ENCODE results near the gene TBX6.

Gene TBX6

DNA sequence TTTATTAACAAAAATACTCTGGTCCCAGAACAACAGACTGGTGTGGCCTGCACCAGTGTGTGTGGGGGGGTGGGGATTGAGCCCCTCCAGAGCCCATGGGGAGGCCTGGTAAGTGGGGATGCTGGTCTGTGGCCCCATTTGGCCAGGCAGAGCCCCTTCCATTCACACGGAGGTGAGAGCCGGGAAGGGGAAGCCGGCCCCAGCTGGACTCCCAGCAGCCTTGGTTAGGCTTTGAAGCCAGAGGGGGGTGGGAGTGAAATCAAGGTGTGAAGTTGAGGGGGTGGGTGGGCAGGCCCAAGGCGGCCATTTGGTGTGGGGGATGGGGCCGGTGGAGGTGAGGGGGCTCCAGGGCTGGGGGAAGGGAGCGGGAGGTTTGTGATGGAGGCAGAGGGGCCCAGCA is 5.9 kb downstream of the TBX6 start:
- Histone ChIP-seq H3K79me2 (ENCODE audit: control insufficient read depth, insufficient read depth, low read length, unreplicated experiment) (peaks cover 5% of the 10 kb centered on the region), H3K36me3 (ENCODE audit: insufficient read depth, low read length) (peaks cover 11% of the 10 kb centered on the region; the same call in 1 of the 2 replicates), H3K27me3 (ENCODE audit: insufficient read depth, low read length) (no peaks in the 10 kb centered on the region), H3K4me3 (ENCODE audit: low read depth, low read length) (no peak overlapping the region), H3K27ac (ENCODE audit: low read depth, low read length) (peak overlapping the region; percentile 56; the same call in 1 of the 2 replicates), H2AFZ (ENCODE audit: low read length, unreplicated experiment) (no peak overlapping the region), H3K4me1 (ENCODE audit: control insufficient read depth, insufficient read depth, low read length, unreplicated experiment) (peaks cover 12% of the 10 kb centered on the region)

- Histone ChIP-seq H2AFZ (ENCODE audit: low read length, unreplicated experiment) (no peak overlapping the region), H3K36me3 (ENCODE audit: insufficient read depth, low read length) (peaks cover 13% of the 10 kb centered on the region; the same call in 1 of the 2 replicates), H3K27me3 (ENCODE audit: insufficient read depth, low read length) (no peaks in the 10 kb centered on the region), H3K27ac (ENCODE audit: low read depth, low read length) (peak overlapping the region; percentile 56), H3K4me3 (ENCODE audit: low read depth, low read length) (no peak overlapping the region), H3K4me1 (ENCODE audit: control insufficient read depth, insufficient read depth, low read length, unreplicated experiment) (peaks cover 8% of the 10 kb centered on the region), H3K79me2 (ENCODE audit: control insufficient read depth, insufficient read depth, low read length, unreplicated experiment) (peaks cover 9% of the 10 kb centered on the region)
These were observed 6.5 kb downstream of the TBX6 start for GRCh38 chr16:30085247-30085646.

DNA sequence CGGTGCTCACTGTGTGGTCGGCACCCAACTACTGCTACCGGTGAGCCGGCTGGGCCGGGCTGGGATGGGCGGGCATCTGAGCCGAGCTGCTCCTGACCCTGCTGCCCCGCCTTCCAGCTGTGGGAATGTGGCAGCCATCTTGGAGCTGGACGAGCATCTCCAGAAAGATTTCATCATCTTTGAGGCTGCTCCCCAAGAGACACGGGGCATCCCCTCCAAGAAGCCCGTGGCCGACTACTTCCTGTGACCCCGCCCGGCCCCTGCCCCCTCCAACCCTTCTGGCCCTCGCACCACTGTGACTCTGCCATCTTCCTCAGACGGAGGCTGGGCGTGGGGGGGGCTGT is 6.9 kb downstream of the TBX6 start:
- Histone ChIP-seq H3K4me1 (ENCODE audit: control insufficient read depth, insufficient read depth, low read length, unreplicated experiment) (peaks cover 3% of the 10 kb centered on the region), H2AFZ (ENCODE audit: low read length, unreplicated experiment) (no peak overlapping the region), H3K36me3 (ENCODE audit: insufficient read depth, low read length) (peaks cover 14% of the 10 kb centered on the region; the same call in 1 of the 2 replicates), H3K27ac (ENCODE audit: low read depth, low read length) (peak overlapping the region; percentile 56), H3K27me3 (ENCODE audit: insufficient read depth, low read length) (no peaks in the 10 kb centered on the region), H3K79me2 (ENCODE audit: control insufficient read depth, insufficient read depth, low read length, unreplicated experiment) (peaks cover 11% of the 10 kb centered on the region), H3K4me3 (ENCODE audit: low read depth, low read length) (no peak overlapping the region)

GRCh38 chr16:30084096-30084815 is 7.5 kb downstream of the TBX6 start:
- H3K4me3 ChIP-seq (ENCODE audit: low read depth, low read length): no peak overlapping the region
- peaks cover 16% of the 10 kb centered on the region; the same call in 1 of the 2 replicates for H3K36me3 ChIP-seq (ENCODE audit: insufficient read depth, low read length)
- no peaks in the 10 kb centered on the region for H3K27me3 ChIP-seq (ENCODE audit: insufficient read depth, low read length)
- no peak overlapping the region for H2AFZ ChIP-seq (ENCODE audit: low read length, unreplicated experiment)
- peaks cover 17% of the 10 kb centered on the region for H3K79me2 ChIP-seq (ENCODE audit: control insufficient read depth, insufficient read depth, low read length, unreplicated experiment)
- no peak overlapping the region for H3K27ac ChIP-seq (ENCODE audit: low read depth, low read length)
- H3K4me1 ChIP-seq (ENCODE audit: control insufficient read depth, insufficient read depth, low read length, unreplicated experiment): no peaks in the 10 kb centered on the region

GRCh38 chr16:30083216-30084055 is 8.3 kb downstream of the TBX6 start:
- Histone ChIP-seq H3K27me3 (ENCODE audit: insufficient read depth, low read length) (no peaks in the 10 kb centered on the region), H3K27ac (ENCODE audit: low read depth, low read length) (no peak overlapping the region), H3K4me1 (ENCODE audit: control insufficient read depth, insufficient read depth, low read length, unreplicated experiment) (no peaks in the 10 kb centered on the region), H3K79me2 (ENCODE audit: control insufficient read depth, insufficient read depth, low read length, unreplicated experiment) (peaks cover 25% of the 10 kb centered on the region), H3K36me3 (ENCODE audit: insufficient read depth, low read length) (peaks cover 21% of the 10 kb centered on the region; the same call in 1 of the 2 replicates), H3K4me3 (ENCODE audit: low read depth, low read length) (no peak overlapping the region), H2AFZ (ENCODE audit: low read length, unreplicated experiment) (no peak overlapping the region)

GRCh38 chr16:30082545-30083090 is 9.1 kb downstream of the TBX6 start:
- Histone ChIP-seq H3K4me1 (ENCODE audit: control insufficient read depth, insufficient read depth, low read length, unreplicated experiment) (peaks cover 7% of the 10 kb centered on the region), H3K4me3 (ENCODE audit: low read depth, low read length) (no peak overlapping the region), H3K27me3 (ENCODE audit: insufficient read depth, low read length) (no peaks in the 10 kb centered on the region), H2AFZ (ENCODE audit: low read length, unreplicated experiment) (no peak overlapping the region), H3K27ac (ENCODE audit: low read depth, low read length) (no peak overlapping the region), H3K36me3 (ENCODE audit: insufficient read depth, low read length) (peaks cover 23% of the 10 kb centered on the region; the same call in 1 of the 2 replicates), H3K79me2 (ENCODE audit: control insufficient read depth, insufficient read depth, low read length, unreplicated experiment) (peaks cover 33% of the 10 kb centered on the region)

- Histone ChIP-seq H3K4me1 (ENCODE audit: control insufficient read depth, insufficient read depth, low read length, unreplicated experiment) (peaks cover 16% of the 10 kb centered on the region), H3K36me3 (ENCODE audit: insufficient read depth, low read length) (peaks cover 16% of the 10 kb centered on the region; the same call in 1 of the 2 replicates), H3K4me3 (ENCODE audit: low read depth, low read length) (no peak overlapping the region), H3K79me2 (ENCODE audit: control insufficient read depth, insufficient read depth, low read length, unreplicated experiment) (peaks cover 51% of the 10 kb centered on the region), H2AFZ (ENCODE audit: low read length, unreplicated experiment) (no peak overlapping the region), H3K27ac (ENCODE audit: low read depth, low read length) (no peak overlapping the region), H3K27me3 (ENCODE audit: insufficient read depth, low read length) (no peaks in the 10 kb centered on the region)
These were observed 12.2 kb downstream of the TBX6 start for GRCh38 chr16:30079480-30079879.

DNA sequence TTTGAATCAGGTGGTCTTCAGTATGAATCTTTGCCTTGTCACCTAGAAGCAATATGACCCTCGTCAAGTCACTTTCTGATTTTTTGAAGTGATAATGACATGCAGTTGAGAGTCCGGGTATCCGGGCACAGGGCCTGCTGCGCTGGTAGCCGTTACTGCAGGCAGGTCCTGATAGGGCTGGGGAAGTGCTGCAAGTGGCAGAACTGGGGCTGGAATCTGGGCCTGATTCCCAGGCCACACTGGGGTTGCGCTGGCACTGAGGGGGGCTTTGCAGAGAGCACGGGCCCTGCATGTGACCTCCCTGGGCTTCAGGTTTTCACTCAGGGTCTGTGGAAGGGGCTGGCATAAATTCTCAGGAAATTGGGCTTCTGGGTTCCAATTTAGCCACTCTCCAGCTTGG is 13.0 kb downstream of the TBX6 start:
- Histone ChIP-seq H2AFZ (ENCODE audit: low read length, unreplicated experiment) (no peak overlapping the region), H3K79me2 (ENCODE audit: control insufficient read depth, insufficient read depth, low read length, unreplicated experiment) (peaks cover 51% of the 10 kb centered on the region), H3K4me3 (ENCODE audit: low read depth, low read length) (no peak overlapping the region; the same call in 1 of the 2 replicates), H3K27me3 (ENCODE audit: insufficient read depth, low read length) (no peaks in the 10 kb centered on the region), H3K36me3 (ENCODE audit: insufficient read depth, low read length) (peaks cover 16% of the 10 kb centered on the region; the same call in 1 of the 2 replicates), H3K4me1 (ENCODE audit: control insufficient read depth, insufficient read depth, low read length, unreplicated experiment) (peaks cover 16% of the 10 kb centered on the region), H3K27ac (ENCODE audit: low read depth, low read length) (no peak overlapping the region)

DNA sequence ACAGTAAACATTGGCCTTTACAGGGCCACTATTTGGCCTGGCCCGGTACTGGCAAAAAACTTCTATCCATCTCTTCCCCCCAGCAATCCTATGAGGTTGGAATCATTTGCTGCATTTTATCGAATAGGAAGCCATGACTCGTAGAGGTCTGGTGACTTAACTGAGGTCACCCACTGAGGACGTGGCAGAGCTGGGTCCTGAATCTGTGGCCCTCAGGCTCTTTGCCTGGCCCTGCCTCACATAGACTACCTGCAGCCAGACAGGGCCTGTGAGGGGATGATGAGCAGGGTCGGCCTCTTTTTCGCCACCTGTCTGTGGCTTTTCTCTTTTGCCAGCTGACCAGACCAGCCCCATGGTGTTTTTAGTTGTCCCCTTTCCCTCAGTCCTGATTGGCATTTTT is 14.1 kb downstream of the TBX6 start:
- H3K36me3 ChIP-seq (ENCODE audit: insufficient read depth, low read length): peaks cover 16% of the 10 kb centered on the region; the same call in 1 of the 2 replicates

DNA sequence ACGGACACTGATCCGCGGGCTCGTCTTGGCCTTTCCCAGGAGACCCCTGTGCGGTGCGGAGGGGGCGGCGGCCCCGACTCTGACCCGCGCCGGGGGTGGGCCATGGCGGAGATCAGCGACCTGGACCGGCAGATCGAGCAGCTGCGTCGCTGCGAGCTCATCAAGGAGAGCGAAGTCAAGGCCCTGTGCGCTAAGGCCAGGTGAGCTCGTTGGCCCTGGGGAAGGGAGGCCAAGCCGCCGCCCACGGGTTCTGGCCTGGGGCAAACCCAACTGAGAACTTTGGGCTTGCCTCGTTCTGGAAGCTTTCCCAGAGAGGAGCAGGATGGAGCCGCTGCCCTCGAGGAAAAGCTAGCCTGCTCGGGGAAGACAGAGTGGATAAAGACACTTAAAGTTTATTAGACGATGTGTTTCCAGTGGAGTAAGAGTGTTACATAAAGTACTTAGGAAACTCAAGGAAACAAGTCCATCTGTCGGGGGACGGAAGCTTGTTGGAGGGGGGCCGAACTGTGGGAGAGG is 15.4 kb downstream of the TBX6 start:
- no peaks in the 10 kb centered on the region for H3K27me3 ChIP-seq (ENCODE audit: insufficient read depth, low read length)
- H3K79me2 ChIP-seq (ENCODE audit: control insufficient read depth, insufficient read depth, low read length, unreplicated experiment): peaks cover 55% of the 10 kb centered on the region
- H3K36me3 ChIP-seq (ENCODE audit: insufficient read depth, low read length): peaks cover 28% of the 10 kb centered on the region
- peaks cover 16% of the 10 kb centered on the region for H3K4me1 ChIP-seq (ENCODE audit: control insufficient read depth, insufficient read depth, low read length, unreplicated experiment)
- peak overlapping the region; percentile 74 for H3K27ac ChIP-seq (ENCODE audit: low read depth, low read length)
- H3K4me3 ChIP-seq (ENCODE audit: low read depth, low read length): peak overlapping the region; percentile 92
- no peak overlapping the region for H2AFZ ChIP-seq (ENCODE audit: low read length, unreplicated experiment)

More for the DNA sequence above, 14.1 kb downstream of the TBX6 start:
- H3K79me2 ChIP-seq (ENCODE audit: control insufficient read depth, insufficient read depth, low read length, unreplicated experiment): peaks cover 51% of the 10 kb centered on the region
- peak overlapping the region; percentile 92 for H3K4me3 ChIP-seq (ENCODE audit: low read depth, low read length)
- no peaks in the 10 kb centered on the region for H3K27me3 ChIP-seq (ENCODE audit: insufficient read depth, low read length)
- peak overlapping the region; percentile 74 for H3K27ac ChIP-seq (ENCODE audit: low read depth, low read length)
- H2AFZ ChIP-seq (ENCODE audit: low read length, unreplicated experiment): no peak overlapping the region
- peaks cover 16% of the 10 kb centered on the region for H3K4me1 ChIP-seq (ENCODE audit: control insufficient read depth, insufficient read depth, low read length, unreplicated experiment)

Measured in ACC112 (cell line).